Epithelial cell of esophagus (primary cell): ENCODE measurements around the gene UNC119B.

Source experiments
- DNase-seq: peaks from one replicate; pipeline ENCODE4 v3.0.0; 2010; ENCODE audit warnings: low read depth
- H3K4me3 ChIP-seq: 2 replicates; pipeline ENCODE4 v1.5.1; 2011; ENCODE audit warnings: mild to moderate bottlenecking, low read length, control low read depth
- TF ChIP-seq, protein P1 (sequence below): IDR thresholded peaks from 2 replicates; pipeline ENCODE4 v1.5.1; 2011; ENCODE audit warnings: low read depth, mild to moderate bottlenecking, low read length, control low read depth, inconsistent platforms; ENCODE audit not compliant: insufficient read depth; ENCODE audit errors: missing control alignments

Gene UNC119B

DNA sequence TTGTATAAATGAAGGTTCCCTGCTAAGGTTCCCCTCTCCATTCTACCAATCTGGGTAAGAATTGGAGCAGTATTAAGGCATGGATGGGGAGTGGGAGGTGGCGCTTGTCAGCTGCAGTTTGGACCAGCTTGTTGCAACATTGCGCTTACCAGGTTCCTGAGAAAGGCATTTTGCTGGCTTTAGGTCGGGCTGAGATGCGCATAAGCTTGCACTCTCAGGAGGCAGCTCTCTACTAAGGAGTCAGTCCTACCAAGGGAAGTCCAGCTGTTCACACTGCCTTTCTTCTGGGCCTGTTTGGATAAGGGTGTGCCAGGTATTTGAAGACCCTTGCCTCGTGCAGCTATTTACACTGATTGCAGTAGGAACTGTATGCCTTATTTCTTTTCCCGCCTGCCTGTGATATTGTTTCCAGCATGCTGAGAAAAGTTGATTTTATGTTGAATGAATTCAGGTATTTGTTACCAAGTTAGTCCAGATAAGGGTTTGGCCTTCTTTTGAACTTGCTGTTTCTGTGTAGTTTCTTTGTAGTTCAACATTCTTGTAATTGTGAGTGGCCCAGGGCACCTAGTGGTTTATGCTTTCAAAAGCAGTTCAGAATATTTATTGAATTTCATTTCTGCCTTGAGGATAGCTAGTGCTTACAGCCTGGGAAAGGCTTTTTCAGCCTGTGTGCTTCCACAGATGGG, 20.7 kb upstream of the UNC119B start:
- no peak for DNase-seq
- TF ChIP-seq, protein P1, sequence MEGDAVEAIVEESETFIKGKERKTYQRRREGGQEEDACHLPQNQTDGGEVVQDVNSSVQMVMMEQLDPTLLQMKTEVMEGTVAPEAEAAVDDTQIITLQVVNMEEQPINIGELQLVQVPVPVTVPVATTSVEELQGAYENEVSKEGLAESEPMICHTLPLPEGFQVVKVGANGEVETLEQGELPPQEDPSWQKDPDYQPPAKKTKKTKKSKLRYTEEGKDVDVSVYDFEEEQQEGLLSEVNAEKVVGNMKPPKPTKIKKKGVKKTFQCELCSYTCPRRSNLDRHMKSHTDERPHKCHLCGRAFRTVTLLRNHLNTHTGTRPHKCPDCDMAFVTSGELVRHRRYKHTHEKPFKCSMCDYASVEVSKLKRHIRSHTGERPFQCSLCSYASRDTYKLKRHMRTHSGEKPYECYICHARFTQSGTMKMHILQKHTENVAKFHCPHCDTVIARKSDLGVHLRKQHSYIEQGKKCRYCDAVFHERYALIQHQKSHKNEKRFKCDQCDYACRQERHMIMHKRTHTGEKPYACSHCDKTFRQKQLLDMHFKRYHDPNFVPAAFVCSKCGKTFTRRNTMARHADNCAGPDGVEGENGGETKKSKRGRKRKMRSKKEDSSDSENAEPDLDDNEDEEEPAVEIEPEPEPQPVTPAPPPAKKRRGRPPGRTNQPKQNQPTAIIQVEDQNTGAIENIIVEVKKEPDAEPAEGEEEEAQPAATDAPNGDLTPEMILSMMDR, result no peak
- H3K4me3 ChIP-seq, result peak overlapping the region; percentile 86

DNA sequence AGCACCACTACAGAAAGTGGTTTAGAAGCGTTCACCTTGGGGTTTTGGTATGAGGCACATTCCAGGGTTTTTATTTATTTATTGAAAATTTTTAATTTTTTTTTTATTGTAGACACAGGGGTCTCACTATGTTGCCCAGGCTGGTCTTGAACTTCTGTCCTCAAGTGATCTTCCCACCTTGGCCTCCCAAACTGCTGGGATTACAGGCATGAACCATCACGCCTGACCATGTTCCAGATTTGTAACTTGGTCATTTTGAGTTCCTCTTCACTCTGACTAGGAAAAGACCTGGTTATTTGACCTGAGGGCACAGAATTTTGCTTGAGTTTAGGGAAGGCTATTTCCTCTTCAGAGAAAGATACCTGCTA, 20.2 kb upstream of the UNC119B start:
- TF ChIP-seq, protein P1, result no peak
- H3K4me3 ChIP-seq, result no peak overlapping the region
- DNase-seq, result no peak

DNA sequence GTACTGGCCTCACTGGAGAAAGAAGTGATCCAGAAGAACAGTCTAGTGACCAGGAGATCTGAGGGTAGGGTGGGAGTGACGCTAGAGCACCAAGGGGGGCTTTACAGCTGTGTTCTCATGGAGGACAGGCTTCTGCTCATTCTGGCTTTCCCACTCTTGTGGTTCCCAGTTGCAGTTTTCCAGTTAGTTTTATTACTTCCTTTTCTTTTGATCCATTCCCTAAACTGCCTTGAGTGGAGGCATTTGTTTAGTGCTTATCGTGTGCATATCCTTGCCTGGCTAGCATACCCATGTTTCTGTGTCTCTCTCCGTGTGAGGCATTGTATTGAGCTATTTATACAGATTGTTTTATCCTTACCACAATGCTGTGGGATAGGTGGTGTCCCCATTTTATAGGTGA, 19.3 kb upstream of the UNC119B start:
- TF ChIP-seq, protein P1, result no peak

DNA sequence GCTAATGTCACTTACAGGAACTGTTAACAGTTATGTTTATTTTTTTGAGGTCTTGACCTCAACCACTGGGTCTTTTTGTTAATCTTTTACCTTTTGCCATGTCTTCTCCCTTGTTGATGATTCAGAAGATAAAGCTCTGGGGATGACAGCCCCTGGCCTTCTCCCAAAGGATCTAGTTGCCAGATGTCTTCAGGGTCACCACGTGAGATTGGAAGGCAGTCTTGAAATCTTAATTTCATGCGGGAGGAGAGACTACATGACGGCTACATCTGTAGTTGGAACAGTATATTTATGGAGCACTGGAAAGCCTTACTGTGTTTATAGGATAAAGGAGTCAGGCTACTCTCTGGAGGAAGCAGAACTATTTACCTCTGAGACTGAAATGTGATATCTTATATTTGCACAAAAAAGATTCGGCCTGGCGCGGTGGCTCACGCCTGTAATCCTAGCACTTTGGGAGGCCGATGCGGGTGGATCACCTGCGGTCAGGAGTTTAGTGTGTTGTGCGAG, 17.7 kb upstream of the UNC119B start:
- TF ChIP-seq, protein P1, result no peak
- no peak for DNase-seq
- no peak overlapping the region for H3K4me3 ChIP-seq

More for the DNA sequence above, 19.3 kb upstream of the UNC119B start:
- DNase-seq, result no peak
- no peak overlapping the region for H3K4me3 ChIP-seq

DNA sequence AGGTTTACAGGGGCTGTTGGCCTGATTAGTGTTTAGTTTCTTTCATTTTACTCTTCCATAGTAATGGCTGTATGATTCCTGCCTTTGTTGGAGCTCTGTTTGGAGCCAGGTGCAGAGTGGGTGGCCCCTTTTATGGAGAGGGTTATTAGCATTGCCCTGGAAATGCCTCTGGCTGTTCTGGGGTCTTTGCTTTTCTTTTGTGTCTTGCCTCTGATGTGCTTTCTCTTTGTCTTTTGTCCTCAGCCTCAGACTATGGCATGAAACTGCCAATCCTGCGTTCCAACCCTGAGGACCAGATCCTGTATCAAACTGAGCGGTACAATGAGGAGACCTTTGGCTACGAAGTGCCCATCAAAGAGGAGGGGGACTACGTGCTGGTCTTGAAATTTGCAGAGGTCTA, 16.4 kb upstream of the UNC119B start:
- no peak overlapping the region for H3K4me3 ChIP-seq
- TF ChIP-seq, protein P1, result no peak
- no peak for DNase-seq

DNA sequence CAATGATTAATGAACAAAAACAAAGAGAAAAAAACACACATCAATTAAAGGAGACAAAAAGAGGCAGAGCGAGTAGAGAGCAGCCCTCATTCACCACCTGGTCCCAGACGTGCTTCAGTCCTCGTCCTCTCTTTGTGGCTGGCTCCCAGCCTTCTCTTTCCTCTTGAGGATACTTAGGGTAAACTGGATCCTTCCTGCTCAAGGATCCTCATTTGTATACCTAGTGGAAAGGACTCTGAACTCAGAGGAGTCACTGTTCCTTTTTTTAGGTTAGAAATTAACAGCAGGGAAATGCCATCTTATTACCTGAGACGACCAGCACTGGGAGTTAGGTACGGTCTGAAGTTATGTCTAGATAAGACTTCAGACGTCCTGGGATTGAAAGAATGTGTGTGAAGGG, 13.6 kb upstream of the UNC119B start:
- no peak for DNase-seq
- TF ChIP-seq, protein P1, result no peak

DNA sequence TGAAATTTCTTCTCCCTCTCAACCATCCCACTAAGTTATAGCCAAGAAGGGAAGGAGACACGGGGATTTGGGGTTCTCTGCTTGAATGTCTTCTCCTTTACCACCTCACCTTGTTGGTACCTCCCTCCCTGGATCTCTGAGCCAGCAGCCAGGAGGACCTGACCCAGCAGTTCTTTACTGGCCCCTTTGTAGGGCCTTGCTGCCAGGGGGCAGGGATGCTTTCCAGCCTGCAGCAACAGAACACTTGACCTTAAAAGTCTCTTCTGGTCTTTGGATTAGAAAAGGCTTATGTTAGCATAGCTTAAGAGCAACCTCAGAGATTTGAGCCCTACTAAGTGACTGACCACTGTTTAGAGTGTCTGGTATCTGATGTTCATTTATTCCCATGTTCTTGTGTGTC, 12.9 kb upstream of the UNC119B start:
- DNase-seq, result no peak
- TF ChIP-seq, protein P1, result no peak

More for the DNA sequence above, 13.6 kb upstream of the UNC119B start:
- H3K4me3 ChIP-seq, result no peak overlapping the region

More for the DNA sequence above, 12.9 kb upstream of the UNC119B start:
- H3K4me3 ChIP-seq, result no peak overlapping the region
